ENCODE measurements around the gene PIANP.

DNA sequence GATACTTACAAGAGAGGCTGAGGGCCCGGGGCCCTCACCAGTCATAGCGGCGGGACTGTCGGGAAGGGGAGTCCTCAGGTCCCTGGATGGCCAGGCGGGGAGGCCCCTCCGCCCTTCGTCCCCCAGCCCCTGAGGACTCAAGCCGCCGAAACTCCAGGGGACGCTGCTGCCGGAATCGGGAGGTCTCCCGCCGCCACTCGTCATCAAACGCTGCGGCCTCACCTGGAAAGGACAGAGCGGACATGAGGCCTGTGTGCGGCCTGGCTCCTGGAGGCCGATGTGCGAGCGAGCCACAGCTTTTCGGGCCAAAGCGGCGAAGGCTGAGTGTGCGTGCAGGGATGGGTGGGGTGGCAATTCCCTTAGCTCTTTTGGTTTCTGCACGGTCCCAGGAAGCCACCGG, 48.1 kb upstream of the PIANP start:
- TF ChIP-seq CTCF (IDR thresholded peaks at IDR 0.05) (no peak), POLR2AphosphoS5 (IDR thresholded peaks at IDR 0.05; ENCODE audit: low read depth, low read length) (no peak)
- TF ChIP-seq, protein P1, sequence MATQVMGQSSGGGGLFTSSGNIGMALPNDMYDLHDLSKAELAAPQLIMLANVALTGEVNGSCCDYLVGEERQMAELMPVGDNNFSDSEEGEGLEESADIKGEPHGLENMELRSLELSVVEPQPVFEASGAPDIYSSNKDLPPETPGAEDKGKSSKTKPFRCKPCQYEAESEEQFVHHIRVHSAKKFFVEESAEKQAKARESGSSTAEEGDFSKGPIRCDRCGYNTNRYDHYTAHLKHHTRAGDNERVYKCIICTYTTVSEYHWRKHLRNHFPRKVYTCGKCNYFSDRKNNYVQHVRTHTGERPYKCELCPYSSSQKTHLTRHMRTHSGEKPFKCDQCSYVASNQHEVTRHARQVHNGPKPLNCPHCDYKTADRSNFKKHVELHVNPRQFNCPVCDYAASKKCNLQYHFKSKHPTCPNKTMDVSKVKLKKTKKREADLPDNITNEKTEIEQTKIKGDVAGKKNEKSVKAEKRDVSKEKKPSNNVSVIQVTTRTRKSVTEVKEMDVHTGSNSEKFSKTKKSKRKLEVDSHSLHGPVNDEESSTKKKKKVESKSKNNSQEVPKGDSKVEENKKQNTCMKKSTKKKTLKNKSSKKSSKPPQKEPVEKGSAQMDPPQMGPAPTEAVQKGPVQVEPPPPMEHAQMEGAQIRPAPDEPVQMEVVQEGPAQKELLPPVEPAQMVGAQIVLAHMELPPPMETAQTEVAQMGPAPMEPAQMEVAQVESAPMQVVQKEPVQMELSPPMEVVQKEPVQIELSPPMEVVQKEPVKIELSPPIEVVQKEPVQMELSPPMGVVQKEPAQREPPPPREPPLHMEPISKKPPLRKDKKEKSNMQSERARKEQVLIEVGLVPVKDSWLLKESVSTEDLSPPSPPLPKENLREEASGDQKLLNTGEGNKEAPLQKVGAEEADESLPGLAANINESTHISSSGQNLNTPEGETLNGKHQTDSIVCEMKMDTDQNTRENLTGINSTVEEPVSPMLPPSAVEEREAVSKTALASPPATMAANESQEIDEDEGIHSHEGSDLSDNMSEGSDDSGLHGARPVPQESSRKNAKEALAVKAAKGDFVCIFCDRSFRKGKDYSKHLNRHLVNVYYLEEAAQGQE (IDR thresholded peaks at IDR 0.05; ENCODE audit: insufficient read depth in 1 of 2, low read depth in 2 of 2, low read length in 1 of 2): no peak

All from Panc1 (cell line).